NCI-H2029 (cell line): ENCODE measurements around the gene GYS2.

Experiments
- DNase-seq: peaks from one replicate; lab custom pipeline; 2025; lab: John Stamatoyannopoulos, UW

Gene GYS2

GRCh38 chr12:21552635-21553328, 51.9 kb downstream of the GYS2 start:
- no peak for DNase-seq

- DNase-seq: no peak
These were observed 52.7 kb downstream of the GYS2 start for GRCh38 chr12:21551841-21552465.

- no peak for DNase-seq
These were observed 57.2 kb downstream of the GYS2 start for GRCh38 chr12:21547437-21547836.

- no peak for DNase-seq
These were observed 57.9 kb downstream of the GYS2 start for GRCh38 chr12:21546716-21547115.

GRCh38 chr12:21545557-21545956, 59.1 kb downstream of the GYS2 start:
- no peak for DNase-seq

GRCh38 chr12:21543151-21543550, 61.5 kb downstream of the GYS2 start:
- no peak for DNase-seq

GRCh38 chr12:21542403-21542802, 62.2 kb downstream of the GYS2 start:
- DNase-seq: no peak

GRCh38 chr12:21541773-21542172, 62.9 kb downstream of the GYS2 start:
- DNase-seq: no peak

- no peak for DNase-seq
These were observed 64.8 kb downstream of the GYS2 start for GRCh38 chr12:21539797-21540196.

- no peak for DNase-seq
These were observed 66.5 kb downstream of the GYS2 start for GRCh38 chr12:21538061-21538653.

GRCh38 chr12:21529456-21529855, 75.2 kb downstream of the GYS2 start:
- no peak for DNase-seq

GRCh38 chr12:21528953-21529352, 75.7 kb downstream of the GYS2 start:
- DNase-seq: no peak

- DNase-seq: peak; percentile 64
These were observed 77.0 kb downstream of the GYS2 start for GRCh38 chr12:21527451-21528180.

- DNase-seq: peak; percentile 39
These were observed 77.8 kb downstream of the GYS2 start for GRCh38 chr12:21526721-21527345.

GRCh38 chr12:21526053-21526452, 78.6 kb downstream of the GYS2 start, which contains the start of gene SPX:
SPX (plus strand) TSS chr12:21526296; CDS start chr12:21526473, 177 bp downstream.
- no peak for DNase-seq

GRCh38 chr12:21523148-21523547, 81.5 kb downstream of the GYS2 start:
- no peak for DNase-seq

GRCh38 chr12:21521541-21521940, 83.1 kb downstream of the GYS2 start:
- DNase-seq: no peak

- DNase-seq: no peak
These were observed 86.2 kb downstream of the GYS2 start for GRCh38 chr12:21518451-21518850.

- no peak for DNase-seq
These were observed 88.4 kb downstream of the GYS2 start for GRCh38 chr12:21516281-21516680.

GRCh38 chr12:21509768-21510167, 94.9 kb downstream of the GYS2 start:
- DNase-seq: no peak

GRCh38 chr12:21507849-21508248, 96.8 kb downstream of the GYS2 start:
- no peak for DNase-seq

- no peak for DNase-seq
These were observed 98.8 kb downstream of the GYS2 start for GRCh38 chr12:21505888-21506287.
